Suprapubic skin (tissue), 4 donors: Measurements from ENCODE around the gene LMCD1.

Experiments
- CTCF ChIP-seq, 2 donors: fragments of 200-600 bp in 1 of 2; fragments of 450-650 bp in 1 of 2; sonication (generic) in 1 of 2; IDR thresholded peaks; one replicate each; pipeline ENCODE4 v1.5.1; 2016 to 2019; ENCODE audit warnings: antibody characterized with exemption in 2 of 2, mild to moderate bottlenecking in 1 of 2, moderate library complexity in 1 of 2
- EP300 ChIP-seq: sonication (generic); formaldehyde crosslinking; IDR thresholded peaks from one replicate; pipeline ENCODE4 v1.6.1; 2017; ENCODE audit warnings: antibody characterized with exemption
- POLR2A ChIP-seq, 2 donors: fragments of 450-650 bp; IDR thresholded peaks; one replicate each; pipeline ENCODE4 v1.6.1; 2017; ENCODE audit warnings: antibody characterized with exemption in 2 of 2, mild to moderate bottlenecking in 2 of 2, moderate library complexity in 2 of 2
- POLR2AphosphoS5 ChIP-seq, 3 donors: sonication (generic); formaldehyde crosslinking; IDR thresholded peaks; one replicate each; pipeline ENCODE4 v1.6.1; 2017; ENCODE audit warnings: antibody characterized with exemption in 3 of 3

- TF ChIP-seq CTCF (IDR thresholded peaks at IDR 0.05) (no peak), POLR2A (IDR thresholded peaks at IDR 0.05) (no peak), POLR2AphosphoS5 (IDR thresholded peaks at IDR 0.05) (no peak), EP300 (no peak)
Observed at GRCh38 chr3:8516047-8516661, 14.5 kb downstream of the LMCD1 start.
